NCI-H345 treated with DMSO at 0.1 percent for 48 hours (cell line): Measurements from ENCODE around the gene ARHGEF1.

Source experiments
- DNase-seq: peaks from one replicate; lab custom pipeline; 2025; ENCODE audit not compliant: unreplicated experiment; lab: John Stamatoyannopoulos, UW

Gene ARHGEF1

GRCh38 chr19:41947091-41947490 lies 64.1 kb downstream of the ARHGEF1 start:
- no peak for DNase-seq

- no peak for DNase-seq
These were observed 68.7 kb downstream of the ARHGEF1 start for GRCh38 chr19:41951686-41952172.

- no peak for DNase-seq
These were observed 72.5 kb downstream of the ARHGEF1 start for GRCh38 chr19:41955521-41955920.

DNA sequence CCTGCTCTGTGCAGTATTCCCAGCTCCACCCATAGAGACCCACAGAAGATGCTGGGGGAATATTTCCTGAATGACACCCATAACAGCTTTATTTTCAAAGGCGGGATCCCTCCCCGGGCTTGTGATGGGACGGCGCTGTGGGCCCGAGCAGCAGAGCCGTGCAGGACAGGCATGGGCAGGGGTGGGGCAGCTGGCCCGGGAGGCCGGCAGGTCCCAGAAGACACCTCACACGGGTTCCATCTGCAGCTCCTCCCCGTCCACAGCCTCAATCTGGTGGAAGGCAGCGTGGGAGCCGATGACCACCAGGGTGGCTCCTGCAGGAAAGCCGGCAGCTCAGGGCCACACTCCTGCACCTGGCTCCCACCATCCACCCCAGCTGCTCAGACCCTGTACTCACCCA lies 73.6 kb downstream of the ARHGEF1 start:
- no peak for DNase-seq
